Posterior vena cava (tissue), 2 donors: ENCODE results near the gene PRDM1. TPM values are rescaled to one million over a fixed set of nuclear protein-coding genes. Genes with fewer than 3 reads are reported as not detected.

Experiments used
- DNase-seq: peaks from one replicate; pipeline ENCODE4 v3.0.0-alpha.2; 2020; ENCODE audit warnings: low spot score
- intact Hi-C, 2 donors: fragments of 100-400 bp; cut with DNase I; formaldehyde crosslinking; loops; one replicate each; pipeline versions ENCODE4 v1.14.1 to v1.14.2; 2022 to 2023
- long read RNA-seq, 2 donors: library from polyadenylated mRNA; unstranded; transcript quantifications; one replicate each; pipeline ENCODE4 v2.0.0, GENCODE V29; 2020 to 2021
- total RNA-seq, 2 donors: library from RNA; stranded (reverse); fragmentation: NEBNext Ultra II Directional; extraction: Animal tissue kit (Norgen Biotek cat#: 25700); gene quantifications; one replicate each; pipeline ENCODE4 v1.2.1, GENCODE V29; 2021
- donor health status: DM: yes; HTN: yes; CAD: no.
- donor health status: DM: yes; HTN: yes; CAD: no.

The PRDM1 gene
- total RNA-seq = 1 to 10 TPM; 2.4 to 2.9 TPM
- long read RNA-seq, donor 1 = 0 reads
- long read RNA-seq, donor 2 = 0 reads

DNA sequence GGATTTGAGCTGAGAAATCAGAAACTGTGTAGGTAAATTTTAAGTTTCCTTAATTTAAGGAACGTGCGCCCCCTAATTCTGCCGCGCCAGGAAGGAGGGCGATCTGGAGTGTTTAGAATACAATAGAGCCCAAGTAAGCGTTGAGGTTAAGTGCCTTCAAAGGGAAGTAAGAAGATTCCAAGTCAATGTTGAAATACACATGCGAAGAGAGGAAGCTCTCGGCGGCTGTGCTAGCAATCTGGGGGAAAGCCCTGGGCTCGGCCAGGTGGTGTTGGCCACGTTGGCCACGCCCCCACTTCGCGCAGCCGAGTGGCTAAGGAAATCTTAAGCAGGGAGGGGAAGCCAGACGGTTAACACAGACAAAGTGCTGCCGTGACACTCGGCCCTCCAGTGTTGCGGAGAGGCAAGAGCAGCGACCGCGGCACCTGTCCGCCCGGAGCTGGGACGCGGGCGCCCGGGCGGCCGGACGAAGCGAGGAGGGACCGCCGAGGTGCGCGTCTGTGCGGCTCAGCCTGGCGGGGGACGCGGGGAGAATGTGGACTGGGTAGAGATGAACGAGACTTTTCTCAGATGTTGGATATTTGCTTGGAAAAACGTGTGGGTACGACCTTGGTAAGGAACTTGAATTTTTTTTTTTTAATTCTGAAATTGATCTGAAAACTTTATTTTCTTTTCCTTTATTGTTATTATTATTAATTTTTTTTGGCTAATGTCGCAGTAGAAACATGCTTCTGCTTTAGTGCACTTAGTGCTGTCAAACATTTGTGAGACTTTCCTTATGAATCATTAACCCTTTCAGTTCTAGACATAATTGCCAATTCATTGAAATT lies at the start of gene PRDM1:
Gene PRDM1 (plus strand): TSS at position 353 of the 830 bp plus-strand sequence. CDS start 218 bp downstream, at position 571.
- intact Hi-C loops = loop anchor here in 1 of 2 donors (10.0 kb wide), 1 partner anchor 1191 kb away; no protein-coding TSS in a partner anchor
- peak; percentile 90 for DNase-seq

DNA sequence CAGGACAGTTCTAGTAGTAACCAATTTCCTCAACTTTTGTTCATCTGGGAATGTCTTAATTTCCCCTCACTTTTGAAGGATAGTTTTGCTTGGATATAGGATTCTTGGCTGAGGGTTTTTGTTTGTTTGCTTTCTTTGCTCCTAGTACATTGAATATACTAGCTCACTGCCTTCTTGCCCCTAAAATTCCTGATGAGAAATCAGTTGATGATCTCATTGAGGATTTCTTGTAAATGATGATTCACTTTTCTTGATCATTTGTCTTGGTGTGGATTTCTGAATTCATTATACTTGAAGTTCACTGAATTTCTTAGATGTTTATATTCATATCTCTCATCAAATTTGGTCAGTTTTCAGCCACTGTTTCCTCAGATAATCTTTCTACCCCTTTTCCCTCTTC lies 49.1 kb upstream of the PRDM1 start:
- DNase-seq = no peak
- intact Hi-C loops = loop anchor here in 1 of 2 donors (5.0 kb wide), 1 partner anchor 715 kb away; no protein-coding TSS in a partner anchor

DNA sequence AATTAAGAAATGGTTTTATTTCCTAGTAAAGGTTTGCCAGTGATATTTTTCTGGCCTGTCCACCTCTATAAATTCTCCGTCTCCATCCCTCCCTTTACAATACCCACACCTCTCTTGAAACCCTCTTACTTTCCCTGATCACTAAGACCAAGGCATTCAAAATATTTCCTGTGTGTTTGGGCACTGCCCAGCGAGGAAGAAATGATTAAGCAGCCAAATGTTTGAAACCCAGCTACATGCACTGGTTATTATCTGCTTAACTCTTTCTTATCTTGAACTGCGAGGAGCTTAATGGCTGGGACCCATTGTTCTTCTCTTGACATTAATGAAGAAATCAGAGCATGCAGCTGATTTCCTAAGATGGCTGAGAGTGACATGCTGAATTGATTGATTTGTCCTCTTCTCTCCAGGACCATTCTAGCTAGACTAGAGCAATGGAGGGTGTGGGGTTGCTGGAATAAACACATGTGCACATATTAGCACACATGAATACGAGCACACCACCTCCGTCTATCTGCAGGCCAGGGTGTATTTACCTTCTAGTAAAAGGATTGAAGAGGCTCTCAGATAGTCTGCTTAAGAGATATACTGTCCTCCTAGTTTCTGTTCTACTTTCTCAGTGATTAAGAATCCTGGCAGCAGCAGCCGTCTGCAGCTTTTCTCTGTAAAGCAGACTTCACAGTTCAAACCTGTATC lies 46.1 kb upstream of the PRDM1 start:
- intact Hi-C loops = loop anchor here in 1 of 2 donors (5.0 kb wide), 1 partner anchor 718 kb away; no protein-coding TSS in a partner anchor
- no peak for DNase-seq

DNA sequence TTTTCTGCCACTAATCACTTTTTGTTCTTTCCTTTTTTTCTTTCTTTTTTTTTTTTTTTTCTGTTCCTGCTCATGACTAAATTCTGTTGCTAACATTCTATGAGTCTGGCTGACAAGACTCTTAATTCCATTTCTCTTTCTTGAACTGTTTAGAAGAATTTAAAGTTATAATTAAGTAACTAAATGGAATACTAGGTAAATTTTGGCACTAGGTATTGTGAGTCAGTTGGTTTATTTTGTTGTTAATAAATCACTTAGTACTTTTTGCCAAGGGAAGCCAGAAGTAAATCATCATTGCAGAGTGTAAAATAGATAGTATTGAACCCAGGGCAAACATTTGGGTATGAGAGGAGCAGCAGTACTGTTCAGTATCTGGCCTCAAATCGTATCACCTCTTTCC lies 42.0 kb upstream of the PRDM1 start:
- no peak for DNase-seq
- intact Hi-C loops = no loop called here

DNA sequence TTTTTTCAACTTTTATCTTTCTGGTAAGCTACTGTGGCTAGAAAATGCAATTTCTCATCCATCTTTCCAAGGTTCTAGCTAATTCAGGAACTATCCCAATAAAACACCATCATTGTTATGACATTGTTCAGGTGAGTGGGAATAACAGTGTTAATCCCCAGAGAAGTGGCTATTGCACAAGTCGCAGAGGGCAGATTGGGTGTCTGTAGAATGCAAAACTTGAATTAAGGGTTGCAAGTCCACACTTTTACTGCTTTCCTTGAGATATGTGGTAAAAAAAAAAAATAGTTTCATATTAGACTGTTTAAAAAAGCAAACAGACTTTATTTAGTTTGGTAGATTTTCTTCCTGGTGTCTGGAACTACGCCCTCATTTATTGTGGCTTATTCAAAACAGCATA lies 41.1 kb upstream of the PRDM1 start:
- no peak for DNase-seq
- intact Hi-C loops = no loop called here

DNA sequence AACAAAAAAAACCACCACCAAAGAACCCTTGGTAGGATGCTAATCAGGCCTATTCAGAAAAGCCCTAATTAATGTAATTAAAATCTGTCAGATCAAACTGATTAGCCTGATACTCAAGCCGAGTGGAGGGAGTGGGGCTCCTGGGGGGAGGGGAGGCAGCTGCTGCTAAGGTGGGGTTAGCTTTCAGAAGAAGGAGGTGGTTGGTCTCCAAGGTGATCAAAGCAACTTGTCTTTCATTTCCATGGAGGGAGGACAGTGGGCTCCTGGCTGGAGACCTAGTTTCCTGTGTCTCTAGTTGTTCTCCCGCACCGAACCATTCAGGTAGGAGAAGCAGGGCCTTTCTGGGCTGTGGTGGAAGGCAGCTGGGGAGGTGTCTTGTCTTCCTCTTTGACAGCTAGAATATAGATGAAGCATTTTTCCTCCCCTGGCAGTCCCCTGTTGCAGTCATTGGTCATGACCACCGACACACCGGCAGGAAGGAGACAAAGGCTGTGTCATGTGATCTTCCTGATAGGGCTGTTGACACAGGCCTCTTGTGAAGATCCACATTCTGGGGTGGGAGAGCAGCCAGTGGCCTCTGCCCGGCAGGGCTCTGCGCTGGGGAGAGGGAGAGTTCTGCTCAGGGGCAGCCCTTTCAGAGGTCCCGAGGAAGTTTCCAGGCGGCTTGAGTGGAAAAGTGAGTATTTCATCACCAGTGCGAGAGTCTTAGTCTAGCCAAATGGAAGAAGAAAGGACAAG lies 39.9 kb upstream of the PRDM1 start:
- DNase-seq = no peak
- intact Hi-C loops = no loop called here

DNA sequence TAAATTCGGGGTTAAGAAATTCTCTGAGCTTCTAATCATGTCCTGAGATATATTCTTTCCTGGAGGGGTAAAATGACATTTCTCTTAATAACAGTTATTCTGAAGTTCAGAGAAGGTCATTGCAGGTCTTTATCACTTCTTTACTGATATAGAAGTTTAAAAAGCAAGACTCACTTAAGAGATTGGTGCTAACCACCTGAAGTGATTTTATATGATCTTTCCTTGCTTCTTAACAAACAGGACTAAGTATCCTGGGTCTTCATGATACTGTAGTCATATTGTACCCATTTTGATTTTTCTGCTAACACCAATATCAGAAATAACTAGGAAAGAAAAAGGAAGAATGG lies 39.3 kb upstream of the PRDM1 start:
- no peak for DNase-seq
- intact Hi-C loops = no loop called here

DNA sequence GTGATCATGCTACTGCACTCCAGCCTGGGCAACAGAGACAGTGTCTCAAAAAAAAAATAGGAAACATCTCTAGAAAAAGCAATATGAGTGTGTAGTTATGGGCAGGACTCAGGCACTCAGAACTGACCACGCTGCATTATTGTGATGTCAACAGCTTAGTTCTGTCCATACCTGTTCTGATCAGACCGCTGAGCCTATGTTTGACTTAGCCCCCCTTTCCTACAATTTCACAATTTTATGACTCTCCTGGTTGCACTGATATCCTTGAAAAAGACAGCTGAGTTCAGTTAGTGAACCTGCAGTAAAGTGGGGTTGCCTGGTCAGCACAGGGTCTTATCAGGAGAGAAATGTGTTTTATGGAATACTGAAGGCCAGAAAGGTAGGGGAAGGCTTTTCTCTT lies 37.8 kb upstream of the PRDM1 start:
- no peak for DNase-seq
- intact Hi-C loops = no loop called here

DNA sequence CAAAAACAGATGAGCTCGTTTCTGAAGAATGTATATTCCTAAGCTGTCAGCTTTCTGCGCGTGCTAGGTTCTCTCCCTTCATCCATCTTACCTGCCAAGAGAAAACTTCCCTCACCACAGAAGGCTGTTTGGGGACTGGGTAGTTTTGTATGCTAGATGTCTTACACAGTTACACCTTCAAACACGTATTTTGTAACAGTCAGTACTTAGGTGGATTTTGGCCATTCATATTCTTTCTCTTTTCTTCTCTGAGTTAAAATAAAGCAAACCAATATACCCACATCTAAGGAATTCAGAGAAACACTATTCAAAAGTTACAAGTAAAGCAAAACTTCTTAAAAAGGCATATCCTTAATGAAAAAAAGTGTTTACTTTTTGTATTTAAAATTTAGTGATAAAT lies 35.6 kb upstream of the PRDM1 start:
- DNase-seq = no peak
- intact Hi-C loops = no loop called here

DNA sequence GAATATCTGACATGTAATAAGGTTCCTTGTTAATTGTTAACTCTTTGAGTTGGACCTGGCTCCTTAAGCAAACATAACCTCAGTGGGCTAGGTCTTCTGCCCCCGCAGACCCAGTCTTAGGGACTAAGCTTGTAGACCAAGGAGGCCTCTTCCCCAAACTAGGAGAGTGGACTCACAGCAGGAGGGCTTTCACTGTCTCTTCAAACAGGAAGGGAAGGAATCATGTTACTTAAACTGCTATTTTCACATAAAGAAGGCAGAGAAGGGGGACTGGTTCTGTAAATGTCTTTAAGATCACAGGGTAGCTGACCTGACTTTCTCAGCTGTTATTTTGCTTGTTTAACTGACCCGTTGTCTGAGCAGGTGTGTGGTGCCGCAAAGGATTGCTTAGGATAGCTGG lies 34.9 kb upstream of the PRDM1 start:
- intact Hi-C loops = no loop called here
- no peak for DNase-seq

DNA sequence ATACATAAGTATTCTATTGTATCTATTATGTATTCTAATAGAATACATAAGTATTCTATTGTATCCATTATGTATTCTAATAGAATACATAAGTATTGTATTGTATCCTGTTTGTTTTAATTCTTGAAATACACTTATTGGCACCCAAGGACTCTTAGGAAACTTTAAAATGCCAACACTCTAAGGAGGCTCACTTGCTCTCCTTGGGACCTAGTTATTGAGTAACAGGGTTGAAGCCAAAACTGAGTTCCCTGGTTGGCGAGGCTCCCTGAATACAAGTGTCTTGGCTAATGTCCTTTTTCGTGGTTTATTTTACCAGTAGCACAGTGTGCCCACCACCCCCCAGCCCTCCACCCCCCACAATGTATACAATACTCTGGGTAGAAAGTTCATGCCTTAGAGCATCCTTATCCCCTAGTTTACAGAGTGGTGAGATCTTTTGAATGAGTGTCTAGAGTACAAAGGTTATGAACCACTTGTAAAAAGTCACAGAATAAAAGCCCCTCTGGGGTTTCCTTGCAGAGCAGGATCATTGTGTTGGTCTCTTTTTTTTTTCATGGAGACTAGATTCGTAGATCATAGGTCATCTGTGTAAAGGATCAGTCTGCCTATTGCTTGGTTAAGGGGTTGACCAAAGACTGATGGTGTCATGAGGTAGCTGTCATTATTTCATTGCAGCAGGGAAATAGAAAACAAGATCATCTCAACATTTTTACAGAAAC lies 32.5 kb upstream of the PRDM1 start:
- intact Hi-C loops = no loop called here
- DNase-seq = no peak

DNA sequence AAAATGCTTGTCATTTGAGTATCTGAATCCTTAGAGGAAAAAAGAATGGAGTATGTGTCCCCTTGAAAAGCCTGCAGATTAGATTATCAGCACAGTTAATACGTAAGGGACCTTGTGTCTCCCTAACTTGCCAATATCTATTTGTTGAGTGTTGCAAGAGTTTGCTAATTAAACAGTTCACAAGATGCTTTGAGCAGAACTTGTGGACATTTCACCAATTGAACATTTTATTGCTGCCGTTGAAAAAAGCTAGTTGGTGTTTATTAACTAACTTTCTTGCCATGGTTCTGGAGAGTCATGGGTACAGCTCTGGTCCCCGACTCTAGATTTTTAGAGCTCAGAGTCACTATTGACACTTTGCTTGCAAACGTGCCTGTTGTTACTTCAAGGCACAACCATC lies 30.6 kb upstream of the PRDM1 start:
- no peak for DNase-seq
- intact Hi-C loops = no loop called here

DNA sequence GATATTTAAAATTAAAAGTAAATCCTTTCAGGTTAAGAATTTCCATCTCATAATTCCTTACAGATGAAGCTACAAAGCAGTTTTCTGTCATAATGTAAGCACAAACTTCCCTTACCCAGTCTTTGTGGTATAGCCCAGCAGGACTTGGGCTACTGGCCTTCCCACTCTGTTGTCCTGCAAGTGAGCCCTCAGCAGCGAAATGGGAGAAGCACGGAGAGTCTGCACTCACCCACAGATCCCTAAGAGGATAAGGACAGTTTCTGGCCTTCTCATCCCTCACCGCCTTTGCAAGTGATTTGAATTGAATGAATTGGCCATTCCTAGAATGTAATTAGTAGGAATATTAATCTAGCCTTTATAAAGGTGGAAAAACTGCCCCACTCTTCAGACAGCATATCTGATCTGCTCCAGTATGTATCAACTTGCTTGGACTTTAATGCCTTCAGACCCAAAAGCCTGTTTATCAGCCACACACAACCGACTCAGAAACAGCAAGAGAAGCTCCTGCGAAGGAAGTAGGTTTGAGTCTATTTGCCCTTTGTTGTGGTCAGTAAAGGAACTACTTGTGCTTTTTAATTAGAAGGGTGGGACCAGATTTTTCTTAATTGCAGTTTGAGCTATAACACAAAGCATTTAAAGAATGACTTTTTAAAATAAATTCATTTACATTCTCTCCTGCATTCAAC lies 29.9 kb upstream of the PRDM1 start:
- DNase-seq = no peak
- intact Hi-C loops = no loop called here

DNA sequence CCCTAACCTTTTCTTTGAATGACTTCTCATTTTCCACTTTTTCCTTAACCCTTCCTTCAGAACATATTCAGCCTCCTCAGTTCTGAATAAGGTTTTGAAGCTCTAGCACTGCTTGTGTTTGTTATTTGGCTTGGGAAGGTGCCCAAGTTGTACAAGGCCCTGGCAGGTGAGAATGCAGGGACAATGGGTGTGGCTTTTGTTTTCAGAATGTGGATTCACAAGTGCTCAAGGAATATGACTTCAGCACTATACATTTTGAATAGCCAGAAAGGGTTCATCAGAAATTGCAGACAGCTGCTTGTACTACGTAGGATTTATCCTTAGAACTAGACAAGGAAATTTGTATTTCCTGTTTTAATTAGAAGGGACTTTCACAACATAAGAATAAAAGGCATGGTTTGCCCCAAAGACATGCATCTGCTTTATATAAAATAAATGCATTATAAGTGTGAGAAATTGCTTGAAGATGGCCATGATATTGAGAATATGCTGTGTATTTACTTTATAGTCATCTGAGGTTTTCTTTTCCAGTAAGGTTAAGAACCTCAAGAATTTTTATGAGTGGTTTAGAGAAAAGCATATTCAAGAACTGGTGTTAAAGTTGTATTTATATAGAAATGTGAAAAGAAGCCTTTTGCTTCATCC lies 29.3 kb upstream of the PRDM1 start:
- intact Hi-C loops = no loop called here
- DNase-seq = no peak

DNA sequence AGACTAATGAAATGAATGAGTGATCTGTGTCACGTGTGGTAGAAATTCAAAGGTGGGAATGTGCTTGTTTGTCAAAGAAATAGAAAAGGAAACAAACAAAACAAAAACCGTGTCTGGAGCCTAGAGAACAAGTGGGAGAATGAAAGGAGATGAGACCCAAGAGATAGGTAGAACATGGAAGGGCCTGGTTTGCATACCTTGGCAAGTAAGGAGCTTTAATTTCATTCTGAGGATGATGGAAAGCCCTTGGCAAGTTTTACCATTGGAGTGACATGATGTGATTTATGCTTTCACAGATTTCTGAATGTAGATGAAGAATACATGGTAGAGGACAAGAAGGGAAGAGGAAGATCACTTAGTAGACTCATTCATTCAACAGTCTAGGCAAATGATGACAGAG lies 26.8 kb upstream of the PRDM1 start:
- intact Hi-C loops = no loop called here
- DNase-seq = no peak

DNA sequence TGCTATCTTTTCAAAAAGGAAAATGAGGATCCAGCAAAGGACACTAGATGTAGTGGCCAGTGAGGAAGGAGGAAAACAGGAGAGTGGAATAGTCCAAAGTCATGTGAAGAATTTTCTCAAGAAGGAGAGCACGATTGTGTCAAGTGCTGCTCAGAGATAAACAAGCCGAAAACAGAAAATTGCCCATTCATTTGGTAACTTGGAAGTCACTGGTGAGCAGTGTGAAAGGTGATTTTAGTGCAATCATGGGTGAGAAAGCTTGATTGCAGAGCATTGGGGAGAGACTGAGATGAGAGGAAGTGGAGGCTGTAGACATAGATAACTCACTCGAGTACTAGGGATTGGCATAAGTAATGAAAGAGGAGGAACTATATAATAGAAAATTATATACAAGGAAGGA lies 26.0 kb upstream of the PRDM1 start:
- intact Hi-C loops = no loop called here
- no peak for DNase-seq

DNA sequence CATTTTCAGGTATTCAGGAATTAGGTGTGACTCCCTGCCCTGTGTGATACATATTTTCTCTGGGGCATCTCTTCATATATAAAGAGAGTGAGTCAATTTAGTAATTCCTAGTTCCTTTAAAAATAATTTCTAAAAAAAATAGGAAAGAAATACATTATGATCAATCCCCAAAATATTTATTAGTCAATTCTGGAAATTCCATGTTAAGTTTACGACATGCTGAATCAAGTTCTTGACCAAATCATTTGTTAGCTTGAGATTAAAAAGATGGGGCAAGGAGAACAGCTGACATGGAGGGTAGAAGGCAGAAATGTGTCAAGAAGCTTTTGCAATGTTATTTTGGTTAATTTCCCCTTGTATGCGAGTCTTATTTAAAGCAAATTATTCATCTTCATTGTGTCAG lies 22.7 kb upstream of the PRDM1 start:
- no peak for DNase-seq
- intact Hi-C loops = no loop called here

DNA sequence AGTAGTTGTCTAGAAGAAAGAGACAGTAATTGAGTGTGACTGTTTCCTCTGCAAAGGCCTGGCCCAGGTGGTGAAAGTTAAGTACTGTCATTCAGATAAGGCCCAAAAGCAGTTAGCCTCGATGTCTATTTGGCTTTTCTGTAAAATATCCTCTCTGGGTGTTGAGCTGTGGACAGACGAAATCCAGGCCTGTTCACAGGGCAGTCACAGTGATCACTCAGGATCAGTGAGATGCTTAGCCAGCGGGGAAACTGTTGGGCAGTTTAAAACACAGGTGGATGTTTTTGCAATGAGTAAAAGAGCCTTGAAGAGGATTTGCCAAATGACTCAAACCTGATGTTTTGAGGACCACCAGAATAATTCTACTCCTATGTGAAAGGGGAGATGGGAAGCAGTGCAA lies 22.0 kb upstream of the PRDM1 start:
- intact Hi-C loops = no loop called here
- no peak for DNase-seq
